GDM1 (cell line): Measurements from ENCODE around the gene CHST15.

Experiments
- DNase-seq: peaks from one replicate; lab custom pipeline; 2025; lab: John Stamatoyannopoulos, UW

CHST15 gene

GRCh38 chr10:123997486-123998196 lies 95.8 kb downstream of the CHST15 start:
- no peak for DNase-seq

- no peak for DNase-seq
Measured at GRCh38 chr10:123997013-123997412, 96.4 kb downstream of the CHST15 start.

- no peak for DNase-seq
Measured at GRCh38 chr10:123996302-123996701, 97.1 kb downstream of the CHST15 start.

GRCh38 chr10:123995461-123996131 lies 97.8 kb downstream of the CHST15 start:
- no peak for DNase-seq

- no peak for DNase-seq
Measured at GRCh38 chr10:123995082-123995460, 98.3 kb downstream of the CHST15 start.

GRCh38 chr10:123994417-123995081 lies 98.8 kb downstream of the CHST15 start:
- peak; percentile 21 for DNase-seq

- DNase-seq, result no peak
Measured at GRCh38 chr10:123993534-123994416, 99.6 kb downstream of the CHST15 start.

GRCh38 chr10:123991611-123992570 lies 101.5 kb downstream of the CHST15 start:
- DNase-seq, result no peak

GRCh38 chr10:123990889-123991288 lies 102.5 kb downstream of the CHST15 start:
- DNase-seq, result no peak

GRCh38 chr10:123988694-123989093 lies 104.7 kb downstream of the CHST15 start:
- no peak for DNase-seq

GRCh38 chr10:123986736-123987135 lies 106.7 kb downstream of the CHST15 start:
- DNase-seq, result no peak

- no peak for DNase-seq
Measured at GRCh38 chr10:123974406-123974805, 119.0 kb downstream of the CHST15 start.

- DNase-seq, result no peak
Measured at GRCh38 chr10:123972481-123973401, 120.7 kb downstream of the CHST15 start.

GRCh38 chr10:123970927-123971286 lies 122.5 kb downstream of the CHST15 start:
- DNase-seq, result no peak

GRCh38 chr10:123970207-123970926 lies 123.0 kb downstream of the CHST15 start:
- DNase-seq, result no peak

- peak; percentile 13 for DNase-seq
Measured at GRCh38 chr10:123967626-123968243, 125.7 kb downstream of the CHST15 start.

- DNase-seq, result no peak
Measured at GRCh38 chr10:123966896-123967231, 126.5 kb downstream of the CHST15 start.

- DNase-seq, result no peak
Measured at GRCh38 chr10:123965973-123966895, 127.2 kb downstream of the CHST15 start.
